Aorta (tissue), 5 donors: ENCODE data around the gene SMG5. TPM values are rescaled to one million over a fixed set of nuclear protein-coding genes. Genes with fewer than 3 reads are reported as not detected.

ENCODE experiments used
- ATAC-seq: fragments of 200-7000 bp; cut with Tn5 transposase; one replicate; pipeline ENCODE4 v1.9.1; 2022; ENCODE audit warnings: moderate library complexity; ENCODE audit not compliant: low FRiP score
- DNase-seq, 2 donors: peaks; one replicate each; pipeline ENCODE4 v3.0.0-alpha.2; 2020
- H3K27ac ChIP-seq, 2 donors: one replicate each; pipeline ENCODE4 v1.5.1; 2013; ENCODE audit warnings: low read length in 2 of 2, mild to moderate bottlenecking in 2 of 2, moderate library complexity in 2 of 2, control low read depth in 1 of 2, inconsistent platforms in 1 of 2, low read depth in 1 of 2
- H3K27me3 ChIP-seq, 2 donors: one replicate each; pipeline ENCODE4 v1.6.1; 2013; ENCODE audit warnings: control low read depth in 1 of 2, low read length in 1 of 2, mild to moderate bottlenecking in 1 of 2, moderate library complexity in 1 of 2; ENCODE audit not compliant: insufficient read depth in 2 of 2, control insufficient read depth in 1 of 2
- H3K36me3 ChIP-seq, 2 donors: one replicate each; pipeline ENCODE4 v1.6.1; 2013; ENCODE audit warnings: control low read depth in 1 of 2, low read length in 1 of 2, mild to moderate bottlenecking in 1 of 2; ENCODE audit not compliant: insufficient read depth in 2 of 2, control insufficient read depth in 1 of 2
- H3K4me1 ChIP-seq, 2 donors: one replicate each; pipeline ENCODE4 v1.6.1; 2013; ENCODE audit warnings: low read length in 2 of 2, control low read depth in 1 of 2, mild to moderate bottlenecking in 1 of 2, moderate library complexity in 1 of 2; ENCODE audit not compliant: insufficient read depth in 2 of 2, control insufficient read depth in 1 of 2
- H3K4me3 ChIP-seq, 2 donors: one replicate each; pipeline ENCODE4 v1.5.1; 2013; ENCODE audit warnings: low read length in 2 of 2, control low read depth in 1 of 2, mild to moderate bottlenecking in 1 of 2
- H3K9me3 ChIP-seq: one replicate; pipeline ENCODE4 v1.6.1; 2013; ENCODE audit warnings: mild to moderate bottlenecking, low read length; ENCODE audit not compliant: control insufficient read depth
- WGBS, 2 donors: extraction: QIAGEN DNeasy Blood & Tissue Kit; methylation state at CpG; one replicate each; pipeline ENCODE4 v1.1.7; 2013; 5-methylcytosine and 5-hydroxymethylcytosine counted together
- intact Hi-C, 2 donors: fragments of 100-400 bp; cut with DNase I; formaldehyde crosslinking; loops; one replicate each; pipeline versions ENCODE4 v1.14.2 to v1.15.0; 2022
- polyA plus RNA-seq, 2 donors: library from polyadenylated mRNA; stranded (reverse); fragments of 200-250 nt; gene quantifications; one replicate each; pipeline ENCODE4 v1.2.3, GENCODE V29; 2013
- total RNA-seq, 2 donors: library from RNA; stranded (reverse); fragmentation: NEBNext Ultra II Directional; extraction: Animal tissue kit (Norgen Biotek cat#: 25700); gene quantifications; one replicate each; pipeline ENCODE4 v1.2.1, GENCODE V29; 2021
- donor health status: healthy with polysubstance abuse.
- donor health status: Bipolar disorder and iron deficiency.
- donor health status: DM: no; HTN: no; CAD: no.
- donor health status: DM: no; HTN: no; CAD: no.
- donor health status: DM: yes; HTN: yes; CAD: no.

The SMG5 gene
- total and polyA plus RNA-seq, 4 donors = 21.9 to 58.6 (median 40.9) TPM

DNA sequence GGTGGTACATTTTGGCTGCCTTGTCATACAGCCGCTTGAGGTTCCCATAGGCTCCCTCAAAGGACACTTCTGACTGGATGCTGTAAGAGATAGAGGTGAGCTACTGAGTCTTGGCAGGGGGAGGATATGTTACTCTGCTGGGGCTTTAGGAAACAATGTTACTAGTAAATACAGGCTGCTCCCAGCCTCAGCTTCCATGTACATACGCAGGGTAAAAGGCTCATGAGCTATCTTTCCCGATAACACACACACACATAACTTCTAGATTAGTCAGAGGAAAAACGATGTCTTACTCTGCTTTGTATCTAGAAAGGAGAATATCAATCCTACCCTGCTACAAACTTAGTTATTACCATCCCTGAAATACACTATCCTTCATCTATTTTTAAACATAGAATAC is 14.3 kb downstream of the SMG5 start:
- Histone ChIP-seq H3K4me1 (no peaks in the 10 kb centered on the region), H3K4me3 (no peak overlapping the region), H3K36me3 (peaks cover 9 to 36% of the 10 kb centered on the region in 2 donors), H3K27me3 (no peaks in the 10 kb centered on the region), H3K9me3 (no peaks in the 10 kb centered on the region), H3K27ac (no peak overlapping the region)
- DNase-seq (no peak), ATAC-seq (no peak)
- intact Hi-C loops = no loop called here
- 70 to 71% methylated on average over 4 of the region's 4 CpGs for WGBS, 2 donors

DNA sequence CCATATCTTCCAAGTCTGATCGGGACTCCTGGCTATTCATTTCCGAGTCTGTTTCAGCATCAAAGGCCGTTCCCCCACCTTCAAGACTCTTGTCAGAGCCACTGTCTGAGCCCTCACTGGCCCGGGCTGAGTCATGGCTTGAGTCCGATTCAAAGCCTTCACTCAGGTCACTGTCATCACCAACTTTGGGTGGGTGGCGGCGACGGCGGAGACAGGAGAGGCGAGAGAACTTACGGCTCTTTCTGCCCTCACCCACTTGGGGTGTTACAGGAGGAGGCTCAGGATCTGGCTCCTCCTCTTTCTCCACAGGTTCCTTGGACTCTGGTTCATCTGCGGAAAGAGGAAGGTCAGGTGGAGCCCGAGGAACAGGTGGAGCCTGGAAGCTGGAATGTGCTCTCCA is 16.6 kb downstream of the SMG5 start:
- ATAC-seq = no peak
- H3K36me3 ChIP-seq = peaks cover 6 to 33% of the 10 kb centered on the region in 2 donors

DNA sequence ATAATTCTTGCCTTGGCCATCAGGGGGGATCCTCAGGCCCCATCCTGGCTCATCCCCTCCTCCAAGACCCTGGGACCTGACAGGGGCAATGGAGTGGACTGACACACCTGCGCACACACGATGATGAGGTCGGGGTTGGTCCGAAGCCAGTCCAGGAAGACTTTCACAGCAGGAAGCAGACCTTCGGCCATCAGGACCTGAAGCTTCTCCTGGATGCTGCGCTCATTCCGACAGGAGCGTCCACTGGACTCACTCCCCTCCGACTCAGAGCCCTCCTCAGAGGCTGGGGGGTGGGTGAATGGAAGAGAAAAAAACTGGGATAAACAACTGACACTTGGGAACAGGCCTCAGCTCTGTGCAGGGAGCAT is 19.4 kb downstream of the SMG5 start:
- intact Hi-C loops = no loop called here
- no peak overlapping the region for H3K4me3 ChIP-seq
- ATAC-seq = no peak

More for the DNA sequence above, 16.6 kb downstream of the SMG5 start:
- Histone ChIP-seq H3K27me3 (no peaks in the 10 kb centered on the region), H3K4me3 (no peak overlapping the region), H3K4me1 (no peaks in the 10 kb centered on the region), H3K9me3 (no peaks in the 10 kb centered on the region), H3K27ac (no peak overlapping the region)
- no peak for DNase-seq
- WGBS, 2 donors = 89 to 90% methylated on average over 13 of the region's 13 CpGs
- intact Hi-C loops = no loop called here

DNA sequence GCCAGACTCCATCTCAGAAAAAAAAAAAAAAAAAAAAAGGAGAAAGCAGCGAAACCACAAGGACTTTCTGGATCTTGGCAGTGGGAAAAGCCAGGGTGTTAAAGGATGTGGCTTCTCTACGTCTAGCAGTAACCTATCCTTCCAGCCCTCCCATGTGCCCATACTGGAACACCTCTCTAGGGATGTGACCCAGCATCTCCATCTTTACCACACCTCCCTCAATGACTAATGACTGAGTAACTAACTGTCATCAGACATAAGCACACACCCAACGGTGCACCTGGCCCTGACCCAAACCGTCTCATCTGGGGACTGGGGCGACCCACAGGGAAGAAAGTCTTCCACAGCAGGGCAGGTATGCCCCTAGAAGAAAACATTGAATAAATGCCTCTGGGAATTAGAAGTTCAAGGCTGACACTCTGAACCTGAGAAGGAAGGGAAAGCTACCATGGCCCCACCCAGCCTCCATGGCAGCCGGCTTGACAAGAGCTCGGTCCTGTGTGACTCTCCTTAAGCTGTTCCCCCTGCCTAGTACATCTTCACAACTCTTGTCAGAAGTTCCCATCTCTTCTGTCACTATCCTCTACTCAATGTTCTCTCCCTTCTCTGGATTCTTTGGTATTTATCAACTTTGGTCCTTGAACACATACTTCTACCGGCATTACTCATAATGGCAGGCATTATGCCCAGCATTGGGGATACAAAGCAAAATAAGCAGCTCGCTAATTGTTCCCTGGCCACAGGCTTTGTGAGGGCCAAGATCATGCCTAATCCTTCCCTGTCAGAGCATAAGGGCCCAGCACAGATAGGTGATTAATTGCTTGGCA is 20.0 kb downstream of the SMG5 start:
- Histone ChIP-seq H3K9me3 (no peaks in the 10 kb centered on the region), H3K27me3 (no peaks in the 10 kb centered on the region), H3K4me3 (no peak overlapping the region), H3K27ac (no peak overlapping the region), H3K36me3 (peaks cover 9 to 42% of the 10 kb centered on the region in 2 donors), H3K4me1 (no peaks in the 10 kb centered on the region)
- 71% methylated on average over 9 of the region's 9 CpGs for WGBS, 2 donors
- intact Hi-C loops = no loop called here
- ATAC-seq = no peak
- peak in 1 of 2 donors; percentile 57 for DNase-seq

More for the DNA sequence above, 19.4 kb downstream of the SMG5 start:
- H3K27ac ChIP-seq = no peak overlapping the region
- no peak for DNase-seq
- whole genome bisulfite sequencing, 2 donors = 83 to 89% methylated on average over 9 of the region's 9 CpGs
- no peaks in the 10 kb centered on the region for H3K4me1 ChIP-seq
- no peaks in the 10 kb centered on the region for H3K27me3 ChIP-seq
- no peaks in the 10 kb centered on the region for H3K9me3 ChIP-seq
- H3K36me3 ChIP-seq = peaks cover 11 to 42% of the 10 kb centered on the region in 2 donors

DNA sequence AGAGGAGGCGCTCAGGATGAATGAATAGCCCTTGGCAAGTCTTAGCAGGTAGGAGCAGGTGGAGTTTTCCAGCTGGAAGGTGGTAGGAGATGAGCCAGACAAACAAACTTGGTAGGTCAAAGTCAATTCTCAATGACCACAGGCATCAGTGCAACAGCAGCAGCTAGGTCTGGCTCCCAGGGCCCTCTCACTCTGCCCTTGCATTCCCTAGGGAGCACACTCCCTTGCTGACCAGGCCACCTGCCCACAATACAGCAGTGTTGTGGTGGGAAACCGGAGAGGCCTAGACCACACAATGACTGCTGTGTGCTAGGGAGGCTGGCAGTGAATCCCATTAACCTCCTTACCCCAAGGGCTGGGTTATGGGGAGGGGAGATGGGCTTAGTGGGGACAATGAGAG is 21.7 kb downstream of the SMG5 start:
- no peak for ATAC-seq
- Histone ChIP-seq H3K9me3 (no peaks in the 10 kb centered on the region), H3K4me1 (no peaks in the 10 kb centered on the region), H3K4me3 (no peak overlapping the region), H3K27me3 (no peaks in the 10 kb centered on the region), H3K36me3 (peaks cover 10 to 30% of the 10 kb centered on the region in 2 donors), H3K27ac (no peak overlapping the region)
- intact Hi-C loops = no loop called here
- DNase-seq = no peak
- 91 to 95% methylated on average over 2 of the region's 2 CpGs for WGBS, 2 donors

DNA sequence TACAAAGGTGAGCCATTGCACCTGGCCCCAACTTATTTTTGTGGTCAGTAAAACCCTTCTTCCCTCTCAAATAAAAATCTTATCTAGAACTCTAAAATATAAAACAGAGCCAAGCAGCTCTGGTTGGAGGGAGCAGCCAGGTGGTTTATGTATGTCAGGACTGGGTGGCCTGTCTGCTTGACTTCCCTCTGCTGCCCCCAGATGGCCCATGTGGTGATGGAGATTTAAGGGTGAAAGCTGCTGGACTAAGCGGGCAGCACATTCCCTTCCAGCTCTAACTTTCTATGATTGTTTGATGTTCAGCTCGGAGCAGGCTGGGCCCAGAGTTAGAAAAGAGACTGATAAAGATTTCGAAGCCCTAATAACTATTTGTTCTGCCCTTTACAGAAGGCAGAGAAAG is 22.8 kb downstream of the SMG5 start:
- no peak overlapping the region for H3K4me3 ChIP-seq
- H3K27me3 ChIP-seq = no peaks in the 10 kb centered on the region
- ATAC-seq = no peak
- no peak overlapping the region for H3K27ac ChIP-seq
- 76 to 81% methylated on average over 3 of the region's 3 CpGs for WGBS, 2 donors
- H3K36me3 ChIP-seq = peaks cover 11 to 27% of the 10 kb centered on the region in 2 donors
- no peaks in the 10 kb centered on the region for H3K4me1 ChIP-seq
- no peaks in the 10 kb centered on the region for H3K9me3 ChIP-seq
- intact Hi-C loops = no loop called here
- no peak for DNase-seq

DNA sequence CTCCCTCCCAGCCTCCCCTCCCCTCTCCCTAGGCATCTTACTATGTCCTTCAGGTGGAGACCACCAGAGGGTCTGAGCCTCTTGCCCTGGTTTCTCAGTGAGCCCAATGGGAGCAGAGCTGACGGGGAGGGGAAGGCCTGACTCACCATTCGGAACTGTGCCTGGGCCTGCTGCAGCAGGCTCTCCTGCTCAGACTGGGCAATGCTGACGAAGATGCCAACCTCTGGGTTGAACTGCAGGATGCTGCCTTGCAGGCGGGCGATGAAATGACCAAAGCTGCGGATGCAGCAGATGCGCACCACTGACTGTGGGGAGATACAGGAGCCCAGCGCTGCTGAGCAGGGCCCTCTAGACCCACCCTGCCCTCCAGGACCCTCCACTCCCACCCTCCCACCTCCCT is 23.8 kb downstream of the SMG5 start:
- 95 to 97% methylated on average over 8 of the region's 8 CpGs for WGBS, 2 donors
- intact Hi-C loops = no loop called here
- ATAC-seq (no peak), DNase-seq (no peak)
- no peaks in the 10 kb centered on the region for H3K4me1 ChIP-seq
- H3K27ac ChIP-seq = no peak overlapping the region
- H3K9me3 ChIP-seq = no peaks in the 10 kb centered on the region
- H3K4me3 ChIP-seq = no peak overlapping the region
- no peaks in the 10 kb centered on the region for H3K27me3 ChIP-seq
- H3K36me3 ChIP-seq = peaks cover 11 to 27% of the 10 kb centered on the region in 2 donors

DNA sequence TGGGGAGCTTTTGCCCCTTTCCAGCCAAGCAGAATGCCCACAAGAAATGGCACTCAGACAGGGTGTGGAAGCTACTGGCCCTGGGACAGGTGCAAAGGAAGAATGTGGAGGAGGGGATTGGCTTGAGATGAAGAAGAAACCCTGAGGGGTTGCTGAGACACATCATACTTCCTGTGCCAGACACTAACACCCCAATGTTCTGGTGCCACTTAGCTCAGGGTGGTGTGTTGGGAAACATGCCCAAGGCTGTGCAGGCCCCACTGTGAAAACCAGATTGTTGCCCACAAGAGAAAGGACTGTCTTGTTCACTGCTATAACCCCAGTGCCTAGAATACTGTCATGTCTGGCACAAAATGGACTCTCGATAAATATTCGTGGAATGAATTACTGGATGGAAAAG is 24.9 kb downstream of the SMG5 start:
- ATAC-seq = no peak
- no peaks in the 10 kb centered on the region for H3K9me3 ChIP-seq
- H3K36me3 ChIP-seq = peaks cover 11 to 29% of the 10 kb centered on the region in 2 donors
- 91 to 94% methylated on average over 2 of the region's 2 CpGs for WGBS, 2 donors
- no peak overlapping the region for H3K4me3 ChIP-seq
- peak in 1 of 2 donors; percentile 8 for DNase-seq
- H3K4me1 ChIP-seq = no peaks in the 10 kb centered on the region
- H3K27me3 ChIP-seq = no peaks in the 10 kb centered on the region
- H3K27ac ChIP-seq = no peak overlapping the region
- intact Hi-C loops = no loop called here

DNA sequence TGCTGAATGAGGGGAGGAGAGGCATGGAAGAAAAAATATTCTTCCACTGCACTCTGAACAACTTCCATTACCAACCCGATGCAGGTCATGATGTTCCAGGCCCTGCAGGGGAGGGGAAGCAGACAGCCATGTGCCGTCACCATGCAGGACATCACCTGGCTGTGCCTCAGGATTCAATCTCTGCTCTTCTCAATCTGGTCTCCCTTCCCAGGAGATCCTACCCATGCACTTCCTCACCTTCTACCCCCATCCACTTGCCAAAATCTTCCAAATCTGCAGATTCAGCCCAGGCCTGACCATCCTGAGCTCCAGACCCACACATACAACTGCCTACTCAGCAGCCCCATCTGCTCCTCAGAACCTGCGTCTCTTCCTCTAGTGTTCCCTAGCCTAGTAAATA is 29.0 kb downstream of the SMG5 start:
- DNase-seq (no peak), ATAC-seq (no peak)
- Histone ChIP-seq H3K36me3 (peaks cover 4 to 17% of the 10 kb centered on the region in 2 donors), H3K27ac (no peak overlapping the region), H3K4me1 (no peaks in the 10 kb centered on the region), H3K4me3 (no peak overlapping the region), H3K9me3 (no peaks in the 10 kb centered on the region), H3K27me3 (no peaks in the 10 kb centered on the region)
- WGBS, 2 donors = 93 to 97% methylated on average over 3 of the region's 3 CpGs
- intact Hi-C loops = no loop called here
